Activated CD8-positive, alpha-beta T cell treated with anti-CD3 and anti-CD28 coated beads for 36 hours (primary cell): ENCODE data around the gene SOX13. TPM values are rescaled to one million over a fixed set of nuclear protein-coding genes. Genes with fewer than 3 reads are reported as not detected.

Source experiments
- ATAC-seq: fragments of 200-7000 bp; cut with Tn5 transposase; one replicate; pipeline ENCODE4 v1.10.0; 2021; ENCODE audit warnings: mild to moderate bottlenecking, moderate library complexity
- CTCF ChIA-PET: fragments of 350-600 bp; sonication (Branson Sonifier 250); formaldehyde crosslinking; loops from one replicate; lab custom pipeline; 2021; ENCODE audit warnings: antibody characterized with exemption; lab: Charles Lee
- POLR2A ChIA-PET: fragments of 350-600 bp; sonication (Branson Sonifier 250); formaldehyde crosslinking; loops from one replicate; lab custom pipeline; 2021; ENCODE audit warnings: antibody characterized with exemption; lab: Charles Lee
- DNase-seq: peaks from one replicate; pipeline ENCODE4 v3.0.0-alpha.2; 2020
- H3K27ac Mint-ChIP-seq: one replicate; pipeline ENCODE4 v1.8.0; 2021; ENCODE audit warnings: mild to moderate bottlenecking, mixed read lengths
- H3K27me3 Mint-ChIP-seq: one replicate; pipeline ENCODE4 v1.8.0; 2021; ENCODE audit warnings: mixed read lengths
- H3K36me3 Mint-ChIP-seq: one replicate; pipeline ENCODE4 v1.8.0; 2021; ENCODE audit warnings: low read depth, mixed read lengths
- H3K4me1 Mint-ChIP-seq: one replicate; pipeline ENCODE4 v1.8.0; 2021; ENCODE audit warnings: low read depth, mixed read lengths
- H3K4me3 Mint-ChIP-seq: one replicate; pipeline ENCODE4 v1.8.0; 2021; ENCODE audit warnings: mild to moderate bottlenecking, moderate library complexity, mixed read lengths
- H3K9me3 Mint-ChIP-seq: one replicate; pipeline ENCODE4 v1.8.0; 2021; ENCODE audit warnings: mixed read lengths
- CTCF ChIP-seq: fragments of 200-600 bp; IDR thresholded peaks from one replicate; pipeline ENCODE4 v1.8.0; 2022; ENCODE audit warnings: antibody characterized with exemption, mild to moderate bottlenecking
- intact Hi-C: fragments of 100-400 bp; cut with micrococcal nuclease; formaldehyde crosslinking; loops from one replicate; pipeline ENCODE4 v1.10.0; 2022
- total RNA-seq, 2 experiments: library from RNA; stranded (reverse); gene quantifications; one replicate each; pipeline ENCODE4 v1.2.3, GENCODE V29; 2021

SOX13 gene
- total RNA-seq, 2 experiments from 2014 or later: 1.6 to 1.7 TPM

- intact Hi-C loops: no loop called here
- no peaks in the 10 kb centered on the region for H3K36me3 Mint-ChIP-seq
- no peak overlapping the region for H3K27ac Mint-ChIP-seq
- ChIA-PET POLR2A (no interaction called here), CTCF (interaction anchor here (1.3 kb wide), 1 partner anchor 56 kb away, joined by 3 read pairs; no protein-coding TSS in a partner anchor)
- peaks cover 13% of the 10 kb centered on the region for H3K4me1 Mint-ChIP-seq
- H3K4me3 Mint-ChIP-seq: peak overlapping the region; percentile 65
- no peak for TF ChIP-seq CTCF
- ATAC-seq (no peak), DNase-seq (no peak)
- peaks cover 65% of the 10 kb centered on the region for H3K27me3 Mint-ChIP-seq
- H3K9me3 Mint-ChIP-seq: no peaks in the 10 kb centered on the region
Observed at GRCh38 chr1:204075139-204075521, 2.2 kb downstream of the SOX13 start.

DNA sequence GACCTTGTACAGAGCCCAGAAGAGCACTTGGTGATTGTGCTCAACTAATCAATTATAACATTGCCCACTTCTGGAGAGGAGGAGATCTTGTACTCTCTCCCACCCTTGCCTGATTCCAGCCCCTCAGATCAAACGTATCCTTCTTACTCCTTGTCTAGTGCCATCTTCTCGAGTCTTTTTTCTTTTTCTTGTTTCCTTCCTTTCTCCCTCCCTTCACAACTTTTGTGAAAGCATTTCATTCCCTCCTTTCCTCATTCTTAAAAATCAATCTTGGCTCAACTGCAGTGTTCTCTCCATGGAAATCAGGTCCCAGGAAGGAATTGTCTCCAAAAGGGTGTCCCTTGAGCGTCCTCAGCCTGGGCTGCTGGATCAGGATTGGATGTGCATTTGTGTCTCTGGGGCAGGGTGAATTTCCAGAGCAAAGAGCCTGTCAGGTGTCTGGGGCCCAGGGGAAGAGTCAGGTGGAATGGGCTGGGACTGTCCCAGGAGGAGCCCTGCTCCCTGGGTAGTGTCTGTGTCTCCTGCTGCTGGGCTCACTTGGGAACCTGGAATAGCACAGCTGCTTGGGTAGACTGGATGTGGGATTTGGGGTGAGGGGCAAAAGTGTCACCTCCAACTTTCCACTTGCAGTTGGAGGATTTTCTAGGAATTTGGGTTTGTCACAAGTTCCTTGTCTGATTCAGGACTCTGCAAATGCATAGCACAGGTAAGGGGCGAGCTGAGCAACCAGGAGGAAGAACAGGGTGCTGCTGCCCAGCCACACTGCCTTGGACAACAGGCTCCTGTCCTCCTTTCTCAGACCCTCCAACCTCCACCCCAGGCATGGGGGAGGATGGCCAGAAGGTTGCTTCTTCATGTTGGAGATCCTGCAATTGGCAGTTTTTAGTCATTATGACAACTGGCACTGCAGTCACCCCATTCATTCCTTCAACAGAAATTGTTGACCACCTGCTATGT lies 3.3 kb downstream of the SOX13 start:
- no peak for TF ChIP-seq CTCF
- DNase-seq (no peak), ATAC-seq (no peak)
- intact Hi-C loops: no loop called here
- ChIA-PET CTCF (interaction anchor here (1.3 kb wide), 1 partner anchor 55 kb away, joined by 3 read pairs; no protein-coding TSS in a partner anchor), POLR2A (no interaction called here)
- H3K9me3 Mint-ChIP-seq: no peaks in the 10 kb centered on the region
- H3K27ac Mint-ChIP-seq: no peak overlapping the region
- peaks cover 62% of the 10 kb centered on the region for H3K27me3 Mint-ChIP-seq
- H3K4me1 Mint-ChIP-seq: peaks cover 13% of the 10 kb centered on the region
- H3K36me3 Mint-ChIP-seq: no peaks in the 10 kb centered on the region
- no peak overlapping the region for H3K4me3 Mint-ChIP-seq

DNA sequence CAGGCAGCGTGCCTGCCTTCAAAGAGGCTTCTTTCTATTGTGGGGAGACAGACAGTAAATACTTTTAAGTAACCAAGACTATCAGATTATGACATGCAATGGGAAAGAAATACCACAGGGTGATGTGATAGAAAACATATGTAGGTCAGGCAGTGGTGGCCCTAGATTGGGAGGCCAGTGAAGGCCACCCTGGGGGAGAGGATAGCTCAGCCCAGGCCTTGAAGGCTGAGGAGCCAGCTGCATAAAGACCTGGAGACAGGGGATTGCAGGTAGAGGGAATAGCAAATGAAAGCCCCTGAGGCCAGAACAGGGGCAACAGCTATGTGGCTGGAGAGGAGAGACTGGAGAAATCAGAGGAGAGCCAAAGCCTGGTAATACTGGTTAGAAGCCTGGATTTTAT lies 4.0 kb downstream of the SOX13 start:
- TF ChIP-seq CTCF: no peak
- H3K36me3 Mint-ChIP-seq: no peaks in the 10 kb centered on the region
- peaks cover 57% of the 10 kb centered on the region for H3K27me3 Mint-ChIP-seq
- intact Hi-C loops: no loop called here
- no peak overlapping the region for H3K27ac Mint-ChIP-seq
- ChIA-PET CTCF (no interaction called here), POLR2A (no interaction called here)
- no peak for DNase-seq
- H3K9me3 Mint-ChIP-seq: no peaks in the 10 kb centered on the region
- no peak for ATAC-seq
- H3K4me1 Mint-ChIP-seq: peaks cover 13% of the 10 kb centered on the region
- H3K4me3 Mint-ChIP-seq: no peak overlapping the region

GRCh38 chr1:204077979-204078696 lies 5.2 kb downstream of the SOX13 start:
- intact Hi-C loops: no loop called here
- no peak for ATAC-seq
- no peak for DNase-seq
- H3K9me3 Mint-ChIP-seq: no peaks in the 10 kb centered on the region
- no peaks in the 10 kb centered on the region for H3K36me3 Mint-ChIP-seq
- H3K4me1 Mint-ChIP-seq: peaks cover 12% of the 10 kb centered on the region
- CTCF ChIA-PET: no interaction called here
- no peak overlapping the region for H3K4me3 Mint-ChIP-seq
- no peak overlapping the region for H3K27ac Mint-ChIP-seq
- POLR2A ChIA-PET: interaction anchor here (2.0 kb wide), 1 partner anchor 22 kb away, joined by 4 read pairs; no protein-coding TSS in a partner anchor
- H3K27me3 Mint-ChIP-seq: peaks cover 51% of the 10 kb centered on the region
- TF ChIP-seq CTCF: no peak
